Nucleus accumbens (tissue), 56 donors: ENCODE results near the gene CCDC188.

Source experiments
- DNase-seq, 56 donors: peaks; one replicate each; lab custom pipeline; 2025; lab: John Stamatoyannopoulos, UW

Gene CCDC188

DNA sequence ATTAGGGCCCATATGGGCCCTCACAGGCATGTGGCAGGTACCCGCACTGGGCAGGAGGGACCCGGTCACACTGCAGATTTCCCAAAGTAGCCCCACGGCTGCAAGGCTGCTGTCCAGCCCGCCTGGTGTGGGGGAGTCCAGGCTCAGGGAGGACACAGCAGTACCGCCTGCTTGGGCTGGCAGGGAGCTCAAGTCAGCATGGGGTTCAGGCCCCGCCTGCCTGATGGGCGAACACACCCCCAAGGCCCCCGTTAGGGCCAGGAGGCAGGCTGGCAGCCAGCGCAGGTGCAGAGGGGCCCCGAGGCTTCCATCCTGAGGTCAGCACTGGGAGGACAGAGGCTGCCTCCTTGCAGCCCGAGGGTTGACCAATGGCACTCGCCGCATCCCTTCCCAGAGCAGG, 13.7 kb downstream of the CCDC188 start:
- no peak for DNase-seq

- no peak for DNase-seq
Observed at GRCh38 chr22:20136603-20136873, 14.3 kb downstream of the CCDC188 start.

DNA sequence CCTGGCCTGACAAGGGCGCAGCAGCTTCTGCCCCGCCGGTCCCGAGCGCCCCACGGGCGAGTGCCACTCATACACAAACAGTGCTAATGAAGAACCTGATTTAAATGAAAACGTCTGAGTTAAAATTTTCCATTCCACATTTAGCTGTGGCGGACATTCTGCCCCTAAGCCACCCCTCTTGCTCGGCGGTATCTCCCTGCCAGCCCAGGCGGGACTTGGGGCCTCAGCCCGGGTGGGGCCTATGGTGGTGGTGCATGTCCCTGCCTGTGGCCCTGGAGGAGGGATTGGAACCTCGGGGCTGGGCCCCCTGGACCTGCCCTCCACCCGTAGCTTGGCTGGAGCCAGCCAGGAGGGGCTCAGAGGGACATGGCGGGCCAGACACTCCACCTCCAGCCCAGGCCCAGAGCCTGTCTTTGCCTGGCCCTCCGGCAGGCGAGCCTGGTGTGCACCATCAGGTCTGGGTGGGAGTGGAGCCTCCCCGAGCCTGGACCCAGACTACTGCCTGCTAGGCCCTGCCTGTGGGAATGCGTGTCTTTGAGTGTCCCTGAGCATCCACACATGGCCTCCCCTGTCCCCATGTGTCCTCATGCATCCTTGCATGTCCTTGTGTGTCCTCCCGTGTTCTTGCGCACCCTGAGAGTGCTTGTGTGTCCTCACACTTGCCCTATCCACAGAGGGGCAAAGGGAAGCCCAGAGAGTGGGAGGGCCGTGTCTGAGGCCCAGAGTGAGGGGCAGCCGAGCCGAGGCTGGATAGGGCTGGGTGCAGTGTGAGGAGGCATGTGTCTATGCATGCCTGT, 14.9 kb downstream of the CCDC188 start:
- DNase-seq: no peak

DNA sequence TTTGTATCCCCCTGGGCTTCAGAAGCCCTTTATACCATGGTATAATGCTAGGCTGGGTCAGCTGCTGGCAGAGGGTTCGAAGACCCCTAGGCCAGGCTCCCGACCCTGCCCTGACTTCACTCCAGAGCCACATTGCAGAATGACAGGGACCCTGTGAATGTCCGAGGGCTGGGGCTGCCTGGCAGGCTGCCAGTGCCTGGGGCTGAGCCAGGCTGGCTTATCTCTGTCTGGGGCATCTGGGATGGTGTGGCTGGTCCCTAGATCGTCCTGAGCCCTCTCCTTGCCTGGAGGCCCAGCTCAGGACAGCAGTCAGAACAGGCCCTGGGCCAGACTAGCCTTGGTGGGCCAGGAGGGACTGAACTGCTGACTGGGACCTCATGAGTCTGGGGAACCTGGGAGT, 15.6 kb downstream of the CCDC188 start:
- DNase-seq: no peak

DNA sequence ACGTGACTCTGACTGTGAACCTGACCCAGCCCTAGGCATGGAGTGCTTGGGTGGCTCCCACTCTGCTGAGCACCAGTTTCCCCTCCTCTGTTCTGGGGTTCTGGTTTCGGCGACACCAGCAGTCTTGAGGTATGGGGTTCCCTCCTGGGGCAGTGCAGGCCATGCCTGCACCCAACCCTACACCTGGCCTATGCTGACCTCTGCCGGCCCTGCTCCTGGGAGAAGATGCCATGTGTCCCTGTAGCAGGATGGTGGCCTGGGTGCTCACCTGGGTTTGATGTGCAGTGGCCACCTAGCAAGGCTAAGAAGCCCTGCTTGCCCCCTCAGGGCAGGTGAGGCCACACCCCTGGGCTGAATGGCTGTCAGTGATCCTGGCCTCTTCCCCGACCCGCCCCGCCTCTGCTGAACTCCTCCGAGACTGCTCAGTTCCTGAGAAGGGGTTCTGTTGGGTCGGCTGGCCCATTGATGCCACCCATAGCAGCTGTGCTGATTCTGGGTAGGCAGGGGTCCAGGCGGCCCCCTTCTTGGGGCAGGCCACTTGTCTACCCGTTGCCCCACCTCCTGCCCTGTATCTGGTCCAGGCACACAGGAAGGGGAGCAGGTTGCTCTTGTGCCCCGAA, 16.8 kb downstream of the CCDC188 start:
- DNase-seq: no peak

GRCh38 chr22:20132686-20133246, 18.1 kb downstream of the CCDC188 start:
- DNase-seq: no peak

DNA sequence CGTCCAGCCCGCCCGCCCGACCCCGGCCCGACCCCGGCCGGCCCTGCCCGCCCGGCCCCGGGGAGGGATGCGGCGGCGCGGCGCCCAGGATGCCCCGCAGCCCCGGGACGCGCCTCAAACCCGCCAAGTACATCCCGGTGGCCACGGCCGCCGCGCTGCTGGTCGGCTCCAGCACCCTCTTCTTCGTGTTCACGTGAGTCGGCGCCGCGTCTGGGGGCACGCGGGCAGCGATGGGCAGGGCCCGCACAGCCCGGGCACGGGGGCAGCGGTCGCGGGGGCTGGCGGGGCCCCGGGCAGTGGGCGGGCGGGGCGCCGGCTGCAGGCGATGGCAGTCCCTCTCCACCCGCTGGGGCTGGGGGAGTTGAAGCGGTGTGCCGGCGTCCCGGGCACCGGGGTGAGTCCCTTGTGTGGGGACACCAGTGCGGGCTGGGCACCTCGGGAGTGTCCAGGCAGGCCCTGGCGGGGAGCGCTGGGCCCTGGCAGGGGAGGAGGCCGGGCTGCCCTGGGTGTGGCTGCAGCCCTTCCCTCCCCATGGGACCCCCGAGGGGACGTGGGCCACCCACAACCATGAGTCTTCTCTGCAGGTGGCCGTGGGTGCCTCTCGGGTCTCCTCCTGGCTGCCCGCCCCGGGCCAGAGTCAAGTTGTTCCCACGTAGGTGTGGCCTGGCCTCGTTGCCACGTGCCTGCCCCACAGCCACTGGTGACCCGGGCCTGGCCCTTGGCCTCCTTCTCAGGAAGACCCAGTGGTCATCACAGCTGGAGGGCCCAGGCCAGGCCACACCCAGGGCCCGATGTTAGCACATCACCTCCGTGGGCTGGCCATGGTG, 18.8 kb downstream of the CCDC188 start:
- peak in 10 of 56 donors; percentile 19 to 61 (median 39) for DNase-seq

GRCh38 chr22:20131597-20131858, 19.3 kb downstream of the CCDC188 start, which contains the start of gene ZDHHC8:
Gene ZDHHC8, plus strand, starts transcription at chr22:20131804. Its CDS starts 144 bp downstream, at chr22:20131948.
- DNase-seq: peak in 27 of 56 donors; percentile 12 to 61 (median 40)

DNA sequence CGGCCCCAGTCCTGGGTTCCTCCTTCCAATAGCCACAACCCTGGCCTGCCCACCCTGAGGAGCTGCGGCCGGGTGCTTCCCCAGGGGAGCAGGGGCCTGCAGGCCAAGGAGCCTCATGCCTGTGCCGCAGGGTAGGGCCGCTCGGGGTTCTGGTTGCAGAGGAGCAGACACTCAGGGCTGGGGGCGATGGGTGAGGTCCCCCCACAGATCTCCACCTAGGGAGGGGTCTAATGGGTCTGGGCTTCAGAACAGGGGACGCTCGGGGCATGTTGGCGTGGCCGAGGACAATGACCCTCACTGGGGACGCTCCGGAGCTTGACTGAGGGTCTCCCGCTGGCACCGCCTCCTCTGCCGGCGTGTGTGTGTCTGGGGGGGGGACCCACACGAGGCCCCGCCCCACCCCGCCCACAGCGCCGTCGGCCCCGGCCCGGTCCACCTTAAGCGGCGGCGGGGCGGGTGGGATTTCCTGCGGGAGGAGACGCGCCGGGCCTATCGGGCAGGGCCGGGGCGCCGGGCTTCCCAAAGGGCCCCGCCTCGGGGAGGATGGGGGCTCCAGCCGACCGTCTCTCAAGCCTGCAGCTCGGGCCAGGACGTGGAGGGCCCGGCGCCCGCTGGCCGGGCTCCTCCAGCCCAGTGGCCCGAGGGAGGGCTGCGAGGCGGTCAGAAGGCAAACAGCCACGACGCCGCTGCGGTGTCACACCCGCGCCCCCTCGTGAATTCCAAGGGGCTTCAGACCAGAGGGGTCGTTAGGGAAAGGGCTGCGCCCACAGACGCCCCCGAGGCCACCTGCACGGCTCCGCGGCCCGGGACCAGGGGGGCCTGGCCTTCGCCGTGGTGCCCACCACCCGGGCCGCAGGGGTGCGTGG, 19.9 kb downstream of the CCDC188 start:
- peak in 55 of 56 donors; percentile 28 to 92 (median 74) for DNase-seq

DNA sequence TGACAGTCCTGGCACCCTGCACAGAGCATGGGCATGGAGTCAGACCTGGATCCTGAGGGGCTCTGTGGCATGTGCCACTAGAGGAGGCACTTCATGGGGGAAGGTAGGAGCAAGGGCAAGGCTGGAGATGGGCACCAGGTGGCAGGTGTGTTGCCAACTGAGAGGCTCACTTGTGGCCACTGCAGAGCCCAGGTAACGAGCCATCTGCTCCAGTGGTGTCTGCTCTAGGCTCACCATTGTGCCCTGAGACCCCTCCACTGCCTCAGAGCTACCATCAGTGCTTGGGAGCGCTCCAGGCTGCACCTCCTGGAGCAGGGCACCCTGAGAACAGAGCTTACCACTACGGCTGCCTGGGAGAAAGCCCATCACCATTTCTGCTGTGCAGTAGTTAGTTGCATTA, 20.5 kb downstream of the CCDC188 start:
- no peak for DNase-seq

DNA sequence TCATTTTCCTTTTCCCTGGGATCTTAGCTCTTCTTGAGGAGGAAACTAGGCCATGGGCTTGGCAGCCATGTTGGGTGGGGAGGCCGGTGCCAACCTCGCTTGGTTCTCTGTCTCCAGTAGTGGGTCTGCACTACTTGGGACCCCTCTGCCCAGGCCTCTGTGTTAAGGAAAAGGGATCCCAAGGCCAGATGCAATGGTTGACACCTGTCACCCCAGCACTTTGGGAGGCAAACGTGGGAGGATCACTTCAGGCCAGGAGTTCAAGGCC, 21.2 kb downstream of the CCDC188 start:
- no peak for DNase-seq

GRCh38 chr22:20128902-20129746, 21.7 kb downstream of the CCDC188 start:
- peak in 13 of 56 donors; percentile 6 to 49 (median 20) for DNase-seq

DNA sequence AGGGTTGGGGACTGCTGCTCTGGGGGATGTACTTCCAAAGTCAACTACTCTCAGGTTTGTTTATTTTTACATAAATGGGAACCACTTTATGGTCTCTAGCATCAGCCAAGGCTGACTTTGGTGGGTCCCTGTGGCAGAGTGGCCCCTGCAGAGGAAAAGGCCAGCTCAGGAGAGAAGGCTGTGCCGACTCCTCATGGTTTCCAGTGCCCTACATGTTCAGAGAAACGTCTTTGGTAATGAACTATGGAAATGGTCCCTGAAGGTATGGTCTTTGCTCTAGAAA, 22.3 kb downstream of the CCDC188 start:
- DNase-seq: no peak

GRCh38 chr22:20127869-20128618, 22.8 kb downstream of the CCDC188 start:
- DNase-seq: no peak

DNA sequence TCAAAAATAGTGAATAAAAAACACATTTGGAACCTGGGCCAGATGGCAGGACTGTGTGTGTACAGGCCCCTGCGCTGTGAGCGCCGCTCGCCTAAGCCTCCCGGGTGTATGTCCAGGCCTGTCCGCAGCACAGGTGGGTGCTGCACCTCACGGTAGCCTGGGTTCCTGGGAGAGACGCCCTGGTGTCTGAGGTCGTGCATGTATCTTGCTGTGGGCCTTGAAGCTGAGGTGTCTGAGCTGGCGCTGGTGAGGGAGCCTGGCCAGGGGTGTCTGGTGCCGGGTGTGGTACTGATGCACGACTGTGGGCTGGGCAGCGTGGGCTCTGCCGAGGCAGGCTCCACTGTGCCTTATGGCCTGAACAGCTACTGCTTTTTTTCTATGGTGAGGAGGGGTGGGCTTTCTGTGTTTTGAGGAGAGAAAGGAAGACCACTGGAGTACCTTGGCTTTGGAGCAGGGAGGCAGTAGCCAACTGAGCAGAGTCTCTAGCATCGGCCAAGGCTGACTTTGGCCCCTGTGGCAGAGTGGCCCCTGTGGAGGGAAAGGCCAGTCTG, 23.5 kb downstream of the CCDC188 start:
- no peak for DNase-seq

DNA sequence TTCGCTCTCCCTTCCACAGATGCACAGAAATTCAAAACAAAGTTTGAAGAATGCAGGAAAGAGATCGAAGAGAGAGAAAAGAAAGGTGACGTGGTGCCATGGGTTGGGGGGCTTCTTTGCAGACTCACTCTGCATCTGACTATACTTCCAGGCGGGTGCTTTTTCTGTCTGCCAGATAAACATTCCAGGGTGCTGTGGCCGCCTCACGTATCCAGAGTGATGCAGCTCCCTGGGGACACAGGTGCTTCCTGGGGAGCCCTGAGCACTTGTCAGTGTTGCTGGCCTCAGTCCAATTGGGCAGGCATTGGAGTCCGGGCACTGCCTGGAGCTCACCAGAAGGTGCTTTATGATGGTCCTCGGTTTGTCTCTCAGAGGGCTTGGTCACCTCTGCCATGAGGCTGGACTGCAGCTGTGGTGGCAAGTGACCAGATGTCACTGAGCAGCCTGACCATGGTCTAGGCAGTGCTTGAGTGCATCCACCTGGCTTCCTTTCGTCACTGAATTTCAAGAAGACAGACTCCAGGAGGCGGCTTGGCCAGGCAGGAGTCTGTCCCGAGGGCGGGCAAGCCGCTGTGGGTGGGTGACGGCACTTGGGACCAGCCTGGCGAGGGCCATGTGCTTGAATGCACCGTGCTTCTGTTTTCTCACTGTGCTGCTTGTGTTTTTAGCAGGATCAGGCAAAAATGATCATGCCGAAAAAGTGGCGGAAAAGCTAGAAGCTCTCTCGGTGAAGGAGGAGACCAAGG, 24.4 kb downstream of the CCDC188 start:
- DNase-seq: no peak

GRCh38 chr22:20125201-20126174, 25.4 kb downstream of the CCDC188 start:
- DNase-seq: no peak
